Psoas muscle (tissue), 8 donors: ENCODE measurements around the gene PDZD2. TPM values are rescaled to one million over a fixed set of nuclear protein-coding genes. Genes with fewer than 3 reads are reported as not detected.

ENCODE experiments used
- ATAC-seq, 4 donors: fragments of 200-7000 bp; cut with Tn5 transposase; one replicate each; pipeline ENCODE4 v1.9.1; 2020; ENCODE audit warnings: moderate library complexity in 3 of 4, mild to moderate bottlenecking in 2 of 4
- DNase-seq, 2 donors: peaks; one replicate each; pipeline ENCODE4 v3.0.0-alpha.2; 2020
- H3K27ac ChIP-seq: fragments of 200-600 bp; one replicate; pipeline ENCODE4 v1.8.0; 2022
- H3K27me3 ChIP-seq, 3 donors: fragments of 200-600 bp in 1 of 3; one replicate each; pipeline versions ENCODE4 v1.6.1 to v1.8.0; 2013 to 2022; ENCODE audit warnings: low read length in 2 of 3, mild to moderate bottlenecking in 2 of 3, moderate library complexity in 1 of 3; ENCODE audit not compliant: insufficient read depth in 3 of 3
- H3K36me3 ChIP-seq, 2 donors: fragments of 200-600 bp in 1 of 2; one replicate each; pipeline versions ENCODE4 v1.6.1 to v1.8.0; 2013 to 2022; ENCODE audit warnings: low read depth in 1 of 2, mild to moderate bottlenecking in 1 of 2, moderate library complexity in 1 of 2; ENCODE audit not compliant: insufficient read depth in 1 of 2
- H3K4me1 ChIP-seq: fragments of 200-600 bp; one replicate; pipeline ENCODE4 v1.8.0; 2022
- H3K4me3 ChIP-seq: fragments of 200-600 bp; one replicate; pipeline ENCODE4 v1.8.0; 2022; ENCODE audit warnings: mild to moderate bottlenecking
- H3K9me3 ChIP-seq: fragments of 200-600 bp; one replicate; pipeline ENCODE4 v1.8.0; 2022
- WGBS, 3 donors: extraction: QIAGEN DNeasy Blood & Tissue Kit; methylation state at CpG; one replicate each; pipeline versions ENCODE4 v1.1.6 to v1.1.7; 2013; 5-methylcytosine and 5-hydroxymethylcytosine counted together
- intact Hi-C, 2 donors: fragments of 100-400 bp; cut with DNase I; formaldehyde crosslinking; loops; one replicate each; pipeline versions ENCODE4 v1.11.0 to v1.14.2; 2022
- polyA plus RNA-seq, 3 donors: library from polyadenylated mRNA; stranded (reverse); fragments of 200-250 nt; gene quantifications; one replicate each; pipeline ENCODE4 v1.2.3, GENCODE V29; 2013
- total RNA-seq, 4 donors: library from RNA; stranded (reverse); fragmentation: NEBNext Ultra II Directional in 2 of 4; extraction: Animal tissue kit (Norgen Biotek cat#: 25700) in 2 of 4; gene quantifications; one replicate each; pipeline versions ENCODE4 v1.2.1 to v1.2.4, GENCODE V29; 2021 to 2023
- TF ChIP-seq, protein P1 (sequence below): fragments of 200-600 bp; IDR thresholded peaks from one replicate; pipeline ENCODE4 v1.8.0; 2022; ENCODE audit warnings: antibody characterized with exemption
- donor health status: healthy with polysubstance abuse.
- donor health status: DM: no; HTN: no; CAD: no; lungs with moderate emphysema.
- donor health status: Bipolar disorder and iron deficiency.
- donor health status: healthy.
- donor health status: DM: yes; HTN: yes; CAD: no.
- donor health status: DM: no; HTN: no; CAD: no.
- donor health status: DM: no; HTN: no; CAD: no.
- donor health status: DM: yes; HTN: yes; CAD: no.

Gene PDZD2
- total and polyA plus RNA-seq, 7 donors = 1.4 to 17.5 (median 4.5) TPM

DNA sequence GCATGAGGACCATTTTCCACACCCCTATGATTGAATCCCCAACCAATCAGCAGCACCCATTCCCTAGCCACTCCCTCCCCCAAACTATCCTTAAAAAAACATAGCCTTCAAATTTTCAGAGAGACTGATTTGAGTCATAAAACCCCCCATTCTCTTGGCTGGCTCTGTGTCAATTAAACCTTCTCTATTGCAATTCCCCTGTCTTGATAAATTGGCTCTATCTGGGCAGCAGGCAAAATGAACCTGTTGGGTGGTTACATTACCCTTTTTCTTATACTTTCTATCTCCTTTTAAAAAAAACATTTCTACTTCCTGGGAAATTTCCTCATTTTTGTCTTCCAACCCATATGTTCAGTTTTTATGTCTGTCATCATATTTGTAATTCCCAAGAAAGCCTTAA is 220.2 kb downstream of the PDZD2 start:
- Histone ChIP-seq H3K27ac (no peak overlapping the region), H3K27me3 (peaks cover 0 to 11% (median 0%) of the 10 kb centered on the region in 3 donors), H3K4me3 (no peak overlapping the region), H3K9me3 (peaks cover 15% of the 10 kb centered on the region), H3K4me1 (peaks cover 6% of the 10 kb centered on the region), H3K36me3 (no peaks in the 10 kb centered on the region)
- no peak for ATAC-seq
- TF ChIP-seq, protein P1, sequence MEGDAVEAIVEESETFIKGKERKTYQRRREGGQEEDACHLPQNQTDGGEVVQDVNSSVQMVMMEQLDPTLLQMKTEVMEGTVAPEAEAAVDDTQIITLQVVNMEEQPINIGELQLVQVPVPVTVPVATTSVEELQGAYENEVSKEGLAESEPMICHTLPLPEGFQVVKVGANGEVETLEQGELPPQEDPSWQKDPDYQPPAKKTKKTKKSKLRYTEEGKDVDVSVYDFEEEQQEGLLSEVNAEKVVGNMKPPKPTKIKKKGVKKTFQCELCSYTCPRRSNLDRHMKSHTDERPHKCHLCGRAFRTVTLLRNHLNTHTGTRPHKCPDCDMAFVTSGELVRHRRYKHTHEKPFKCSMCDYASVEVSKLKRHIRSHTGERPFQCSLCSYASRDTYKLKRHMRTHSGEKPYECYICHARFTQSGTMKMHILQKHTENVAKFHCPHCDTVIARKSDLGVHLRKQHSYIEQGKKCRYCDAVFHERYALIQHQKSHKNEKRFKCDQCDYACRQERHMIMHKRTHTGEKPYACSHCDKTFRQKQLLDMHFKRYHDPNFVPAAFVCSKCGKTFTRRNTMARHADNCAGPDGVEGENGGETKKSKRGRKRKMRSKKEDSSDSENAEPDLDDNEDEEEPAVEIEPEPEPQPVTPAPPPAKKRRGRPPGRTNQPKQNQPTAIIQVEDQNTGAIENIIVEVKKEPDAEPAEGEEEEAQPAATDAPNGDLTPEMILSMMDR = no peak
- intact Hi-C loops = no loop called here
- no peak for DNase-seq

DNA sequence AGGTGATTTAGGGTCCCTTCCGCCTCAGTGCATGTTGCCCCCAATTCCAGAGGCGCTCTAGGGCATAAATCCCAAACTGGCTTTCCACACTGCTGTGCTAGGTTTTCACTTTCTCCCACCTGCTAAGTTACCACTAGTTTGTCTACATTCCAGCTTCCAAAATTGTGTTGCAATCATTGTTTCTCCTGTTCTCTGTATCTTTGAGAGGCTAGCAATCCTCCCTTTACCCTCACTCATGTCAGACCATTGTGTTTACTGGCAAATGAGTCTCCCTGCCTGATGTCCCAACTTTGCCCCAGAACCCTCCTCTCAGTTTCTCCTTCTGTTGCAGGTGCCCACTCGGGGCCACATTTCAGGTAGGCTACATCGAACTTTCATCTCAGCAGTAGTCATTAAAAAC is 221.3 kb downstream of the PDZD2 start:
- Histone ChIP-seq H3K27me3 (peaks cover 0 to 7% (median 0%) of the 10 kb centered on the region in 3 donors), H3K36me3 (no peaks in the 10 kb centered on the region), H3K4me1 (peaks cover 2% of the 10 kb centered on the region), H3K27ac (no peak overlapping the region), H3K9me3 (peaks cover 15% of the 10 kb centered on the region), H3K4me3 (no peak overlapping the region)
- DNase-seq (no peak), ATAC-seq (no peak)
- WGBS, 3 donors = 94 to 97% (median 95%) methylated on average over 4 of the region's 4 CpGs
- intact Hi-C loops = no loop called here
- TF ChIP-seq, protein P1 = no peak

GRCh38 chr5:31860726-31861433 is 221.9 kb downstream of the PDZD2 start:
- no peaks in the 10 kb centered on the region for H3K36me3 ChIP-seq
- peaks cover 0 to 3% (median 0%) of the 10 kb centered on the region in 3 donors for H3K27me3 ChIP-seq
- DNase-seq (no peak), ATAC-seq (no peak)
- H3K4me3 ChIP-seq = no peak overlapping the region
- H3K4me1 ChIP-seq = no peaks in the 10 kb centered on the region
- TF ChIP-seq, protein P1 = no peak
- H3K27ac ChIP-seq = no peak overlapping the region
- peaks cover 15% of the 10 kb centered on the region for H3K9me3 ChIP-seq
- intact Hi-C loops = no loop called here
- WGBS, 3 donors = 83% methylated on average over 9 of the region's 9 CpGs

GRCh38 chr5:31861601-31862000 is 222.7 kb downstream of the PDZD2 start:
- peaks cover 0 to 3% (median 0%) of the 10 kb centered on the region in 3 donors for H3K27me3 ChIP-seq
- DNase-seq (no peak), ATAC-seq (no peak)
- H3K4me1 ChIP-seq = no peaks in the 10 kb centered on the region
- H3K36me3 ChIP-seq = no peaks in the 10 kb centered on the region
- peaks cover 15% of the 10 kb centered on the region for H3K9me3 ChIP-seq
- TF ChIP-seq, protein P1 = no peak
- WGBS, 3 donors = 74 to 82% (median 82%) methylated on average over 3 of the region's 3 CpGs
- no peak overlapping the region for H3K4me3 ChIP-seq
- no peak overlapping the region for H3K27ac ChIP-seq
- intact Hi-C loops = no loop called here

- H3K27me3 ChIP-seq = peaks cover 0 to 7% (median 0%) of the 10 kb centered on the region in 3 donors
- H3K4me3 ChIP-seq = no peak overlapping the region
- WGBS, 3 donors = 69 to 71% (median 70%) methylated on average over 4 of the region's 4 CpGs
- H3K36me3 ChIP-seq = no peaks in the 10 kb centered on the region
- H3K27ac ChIP-seq = no peak overlapping the region
- DNase-seq (no peak), ATAC-seq (no peak)
- peaks cover 11% of the 10 kb centered on the region for H3K9me3 ChIP-seq
- no peaks in the 10 kb centered on the region for H3K4me1 ChIP-seq
- intact Hi-C loops = no loop called here
- TF ChIP-seq, protein P1 = no peak
These were observed 225.1 kb downstream of the PDZD2 start for GRCh38 chr5:31863991-31864411.
